ENCODE results near the gene ARRDC2. TPM values are rescaled to one million over a fixed set of nuclear protein-coding genes. Genes with fewer than 3 reads are reported as not detected.

Gene ARRDC2
- total and polyA plus RNA-seq, 10 of the 15 experiments (the other 5 are each of a cell fraction or from before 2014, with no cell fraction given) = 0.48 to 10.1 (median 4.8) TPM

DNA sequence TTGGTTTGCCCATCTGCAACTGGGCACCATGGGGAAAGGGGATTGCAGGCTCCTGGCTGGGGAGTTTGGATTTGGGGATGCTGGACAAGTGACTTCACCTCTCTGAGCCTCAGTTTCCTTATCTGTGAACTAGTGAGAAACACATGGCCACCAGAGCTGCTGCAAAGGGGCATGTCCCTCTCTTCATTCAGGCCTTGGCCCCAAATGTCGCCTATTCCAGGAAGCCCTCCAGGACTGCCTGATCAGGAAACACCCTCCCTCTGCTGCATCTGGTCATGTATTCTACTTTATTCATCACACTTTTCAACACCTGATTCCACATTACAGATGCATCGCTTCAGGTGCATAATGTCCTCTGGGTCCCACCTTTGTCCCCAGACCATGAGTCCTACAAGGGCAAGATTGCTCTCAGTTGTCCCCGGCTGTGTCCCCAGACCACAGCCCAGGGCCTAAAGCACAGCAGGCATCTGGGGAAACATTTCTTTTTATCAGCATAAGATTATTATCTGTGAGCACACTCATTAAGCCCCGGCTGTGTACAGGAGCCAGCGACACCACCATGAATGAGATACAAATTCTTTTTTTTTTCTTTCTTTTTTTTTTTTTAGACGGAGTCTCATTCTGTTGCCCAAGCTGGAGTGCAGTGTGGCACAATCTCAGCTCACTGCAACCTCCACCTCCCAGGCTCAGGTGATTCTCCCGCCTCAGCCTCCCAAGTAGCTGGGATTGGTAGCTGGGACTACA lies 37.5 kb downstream of the ARRDC2 start:
- FAIRE-seq = no peak

More for the DNA sequence above, 37.5 kb downstream of the ARRDC2 start:
- TF ChIP-seq IKZF2 (IDR thresholded peaks at IDR 0.05) = 0 out of 4 replicates have a peak, but pooled peaks of 1 of the 2 experiments have one; percentile 3
- TF ChIP-seq RB1 (IDR thresholded peaks at IDR 0.05; ENCODE audit: borderline replicate concordance) = peak; percentile 42; the same call in 1 of the 2 replicates
- TF ChIP-seq SMARCA5 (IDR thresholded peaks at IDR 0.05) = peak; percentile 58
- TF ChIP-seq, protein P1, sequence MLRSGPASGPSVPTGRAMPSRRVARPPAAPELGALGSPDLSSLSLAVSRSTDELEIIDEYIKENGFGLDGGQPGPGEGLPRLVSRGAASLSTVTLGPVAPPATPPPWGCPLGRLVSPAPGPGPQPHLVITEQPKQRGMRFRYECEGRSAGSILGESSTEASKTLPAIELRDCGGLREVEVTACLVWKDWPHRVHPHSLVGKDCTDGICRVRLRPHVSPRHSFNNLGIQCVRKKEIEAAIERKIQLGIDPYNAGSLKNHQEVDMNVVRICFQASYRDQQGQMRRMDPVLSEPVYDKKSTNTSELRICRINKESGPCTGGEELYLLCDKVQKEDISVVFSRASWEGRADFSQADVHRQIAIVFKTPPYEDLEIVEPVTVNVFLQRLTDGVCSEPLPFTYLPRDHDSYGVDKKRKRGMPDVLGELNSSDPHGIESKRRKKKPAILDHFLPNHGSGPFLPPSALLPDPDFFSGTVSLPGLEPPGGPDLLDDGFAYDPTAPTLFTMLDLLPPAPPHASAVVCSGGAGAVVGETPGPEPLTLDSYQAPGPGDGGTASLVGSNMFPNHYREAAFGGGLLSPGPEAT (IDR thresholded peaks at IDR 0.05; ENCODE audit: low read depth) = peak; percentile 28; the same call in 1 of the 2 replicates
- TF ChIP-seq ELK1 (IDR thresholded peaks at IDR 0.05; ENCODE audit: low read depth, low read length) = no peak
- TF ChIP-seq IKZF1 (conservative IDR thresholded peaks at IDR 0.05) = peak; percentile 8
- TF ChIP-seq RELA (IDR thresholded peaks at IDR 0.05; ENCODE audit: borderline replicate concordance, partially characterized antibody) = no peak
- TF ChIP-seq MTA2 (IDR thresholded peaks at IDR 0.05; ENCODE audit: low read depth) = 0 out of 2 replicates have a peak, but pooled peaks have one; percentile 0
- peak; percentile 48; the same call in 1 of the 2 replicates for TF ChIP-seq DPF2 (IDR thresholded peaks at IDR 0.05)
- ATAC-seq (peak; percentile 11), DNase-seq (ENCODE audit: low read depth, low spot score) (no peak)
- H3K27me3 ChIP-seq (replicated peaks in 1 of 2; ENCODE audit: control insufficient read depth in 2 of 2, insufficient read depth in 2 of 2, low read length in 1 of 2) = peaks cover 0 to 2% of the 10 kb centered on the region in 2 experiments; a peak in 2 of 4 replicates
- no peak overlapping the region for H2AFZ ChIP-seq (ENCODE audit: control insufficient read depth, low read depth, low read length)
- intact Hi-C loops (cut with micrococcal nuclease; ENCODE audit: unreplicated experiment) (no loop called here), in situ Hi-C loops (cut with MboI) (no loop called here)
- WGBS (ENCODE audit: insufficient coverage, insufficient replicate concordance, low lambda C conversion rate, missing lambda C conversion rate) = 57% methylated on average over 7 of the region's 7 CpGs
- ChIA-PET RAD21 (ENCODE audit: unreplicated experiment) (interaction anchor here (0.8 to 2.3 kb wide), 8 partner anchors 10 to 293 kb away, joined by 3 to 12 read pairs (median 6); no protein-coding TSS in a partner anchor), SMC1A (ENCODE audit: uncharacterized antibody, unreplicated experiment) (interaction anchor here (0.6 to 2.3 kb wide), 7 partner anchors 9 to 227 kb away, joined by 3 to 12 read pairs (median 5); no protein-coding TSS in a partner anchor), CTCF (interaction anchor here (1.1 to 3.6 kb wide), 5 partner anchors 9 to 125 kb away, joined by 3 to 29 read pairs (median 4); no protein-coding TSS in a partner anchor), POLR2A (interaction anchor here (0.5 to 1.9 kb wide), 7 partner anchors 8 to 93 kb away, joined by 4 to 16 read pairs (median 6); no protein-coding TSS in a partner anchor)
- H3K79me2 ChIP-seq (ENCODE audit: control insufficient read depth, insufficient read depth, low read length) = no peaks in the 10 kb centered on the region
- peaks cover 15% of the 10 kb centered on the region for H3K4me1 ChIP-seq (ENCODE audit: control insufficient read depth, insufficient read depth, low read length)
- H3K9ac ChIP-seq (ENCODE audit: control insufficient read depth, insufficient read depth, low read length) = no peak overlapping the region
- peak overlapping the region; percentile 34; the same call in 1 of the 2 replicates for H3K4me3 ChIP-seq
- H3K9me3 ChIP-seq (replicated peaks; ENCODE audit: control insufficient read depth, insufficient read depth, low read length) = peaks cover 7% of the 10 kb centered on the region
- no TSS peak for BruUV-seq (replicated peaks)
- no peaks in the 10 kb centered on the region for H4K20me1 ChIP-seq (ENCODE audit: control insufficient read depth, insufficient read depth)
- H3K4me2 ChIP-seq (ENCODE audit: control insufficient read depth, insufficient read depth) = peak overlapping the region; percentile 30
- no peaks in the 10 kb centered on the region for H3K36me3 ChIP-seq (ENCODE audit: control insufficient read depth in 2 of 2, insufficient read depth in 2 of 2, low read length in 1 of 2)
- no peak overlapping the region for H3K27ac ChIP-seq (ENCODE audit: control insufficient read depth, insufficient read depth)

All from GM12878 (cell line).